Activated T-helper 1 cell treated with anti-CD3 and anti-CD28 coated beads, Interleukin-12 subunit alpha, Interleukin-12 subunit beta, Interleukin-2, Interleukin-4 antibody, amounts not matched to agents 30 ng/mL and 10 ng/mL and 1 ng/mL, durations not matched to agents 14 hours and 24 hours and 36 hours (primary cell): ENCODE measurements around the gene TCEANC2. TPM values are rescaled to one million over a fixed set of nuclear protein-coding genes. Genes with fewer than 3 reads are reported as not detected.

ENCODE experiments used
- DNase-seq: peaks from one replicate; pipeline ENCODE4 v3.0.0; 2021; ENCODE audit warnings: low spot score
- H3K27ac Mint-ChIP-seq: one replicate; pipeline ENCODE4 v1.8.0; 2021; ENCODE audit warnings: mild to moderate bottlenecking, mixed read lengths
- H3K27me3 Mint-ChIP-seq: one replicate; pipeline ENCODE4 v1.8.0; 2022; ENCODE audit warnings: mild to moderate bottlenecking, moderate library complexity, mixed read lengths; ENCODE audit not compliant: insufficient read depth
- H3K36me3 Mint-ChIP-seq: one replicate; pipeline ENCODE4 v1.8.0; 2021; ENCODE audit warnings: low read depth, mixed read lengths
- H3K4me1 Mint-ChIP-seq: one replicate; pipeline ENCODE4 v1.8.0; 2021; ENCODE audit warnings: low read depth, mixed read lengths
- H3K4me3 Mint-ChIP-seq: one replicate; pipeline ENCODE4 v1.8.0; 2021; ENCODE audit warnings: mild to moderate bottlenecking, moderate library complexity, mixed read lengths
- H3K9me3 Mint-ChIP-seq: one replicate; pipeline ENCODE4 v1.8.0; 2021; ENCODE audit warnings: mixed read lengths
- intact Hi-C: fragments of 100-400 bp; cut with micrococcal nuclease; formaldehyde crosslinking; loops from one replicate; pipeline ENCODE4 v1.15.1; 2024
- total RNA-seq: library from RNA; stranded (reverse); gene quantifications from 2 replicates; pipeline ENCODE4 v1.2.3, GENCODE V29; 2022

The TCEANC2 gene
- total RNA-seq, 1 donor from 2014 or later = 12.0 TPM

DNA sequence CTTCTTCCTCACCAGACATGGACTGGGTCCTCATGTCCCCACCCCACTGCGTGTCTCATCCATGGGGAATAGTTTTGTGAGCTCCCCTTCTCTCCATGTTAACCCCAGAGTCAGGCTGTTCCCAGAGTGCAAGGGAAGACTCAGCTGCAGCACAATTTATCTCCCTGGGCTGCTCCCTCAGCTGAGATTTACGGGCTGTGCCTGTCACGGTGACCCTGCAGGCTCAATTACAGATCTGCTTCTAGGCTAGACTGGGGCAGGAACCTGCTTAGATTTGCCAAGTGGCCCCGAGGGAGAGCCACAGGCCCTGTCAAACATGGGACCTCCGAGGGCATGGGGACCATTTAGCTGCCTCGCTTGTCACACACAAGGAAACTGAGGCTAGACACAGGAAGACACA is 61.5 kb downstream of the TCEANC2 start:
- intact Hi-C loops = no loop called here
- DNase-seq = no peak
- Mint-ChIP-seq H3K9me3 (no peaks in the 10 kb centered on the region), H3K27me3 (peaks cover 2% of the 10 kb centered on the region), H3K4me3 (no peak overlapping the region), H3K27ac (no peak overlapping the region), H3K4me1 (no peaks in the 10 kb centered on the region), H3K36me3 (no peaks in the 10 kb centered on the region)

DNA sequence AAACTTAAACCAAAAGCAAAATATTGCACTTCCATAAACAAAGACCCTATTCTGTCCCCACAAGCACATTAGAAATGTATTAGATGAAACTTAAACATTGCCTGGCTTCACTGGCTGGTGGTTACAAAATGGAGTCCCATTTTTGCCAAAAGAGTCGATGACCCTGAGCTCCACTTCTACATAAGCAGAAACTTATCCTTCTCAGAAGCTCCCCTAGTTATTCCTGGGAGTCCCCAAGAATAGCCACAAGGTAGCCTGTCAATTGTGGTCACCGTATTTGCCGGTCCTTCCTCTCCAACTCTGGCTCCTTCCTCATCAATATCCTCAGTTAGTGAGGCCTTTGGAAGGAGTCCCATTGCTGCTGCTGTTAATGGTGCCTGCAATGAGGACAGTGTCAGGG is 62.1 kb downstream of the TCEANC2 start:
- H3K27ac Mint-ChIP-seq = no peak overlapping the region
- intact Hi-C loops = no loop called here

DNA sequence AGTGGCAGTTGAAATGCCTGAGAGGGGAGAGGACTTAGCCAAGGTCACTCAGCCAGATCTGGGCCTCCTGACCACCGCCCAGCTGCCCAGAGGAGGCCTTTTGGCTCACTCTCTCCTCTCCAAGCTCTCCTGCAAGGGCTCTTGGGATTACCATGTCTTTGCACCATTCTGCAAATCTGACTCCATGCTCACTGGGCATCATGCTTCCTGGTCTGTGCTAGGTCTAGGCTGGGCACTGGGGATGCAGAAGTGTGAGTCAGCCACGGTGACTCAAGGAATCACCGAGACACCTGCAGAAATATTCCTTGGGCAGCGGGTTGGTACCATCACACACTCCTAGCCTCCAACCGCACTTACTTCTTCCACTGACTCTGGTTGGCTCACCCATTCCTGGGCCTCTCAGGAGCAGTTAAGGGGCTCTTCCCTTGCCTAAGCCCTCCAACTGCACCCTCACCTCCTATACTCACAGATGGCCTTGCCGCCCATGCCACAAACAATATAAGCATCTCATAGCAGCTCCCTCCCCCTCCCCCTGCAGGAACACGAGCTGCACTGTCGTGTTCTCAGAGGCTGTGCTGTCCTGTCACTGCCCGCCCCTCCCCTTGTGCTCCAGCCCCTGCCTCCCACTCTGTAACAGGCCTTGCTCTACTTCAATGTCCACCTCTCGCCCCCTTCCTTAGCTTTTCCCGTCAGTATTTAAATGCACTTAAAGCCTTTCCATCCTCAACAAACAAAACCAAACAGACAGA is 64.6 kb downstream of the TCEANC2 start:
- DNase-seq = no peak
- Mint-ChIP-seq H3K27ac (no peak overlapping the region), H3K36me3 (no peaks in the 10 kb centered on the region), H3K4me3 (no peak overlapping the region), H3K9me3 (no peaks in the 10 kb centered on the region), H3K4me1 (no peaks in the 10 kb centered on the region), H3K27me3 (peaks cover 14% of the 10 kb centered on the region)
- intact Hi-C loops = no loop called here

More for the DNA sequence above, 62.1 kb downstream of the TCEANC2 start:
- Mint-ChIP-seq H3K4me3 (no peak overlapping the region), H3K36me3 (no peaks in the 10 kb centered on the region), H3K27me3 (peaks cover 2% of the 10 kb centered on the region), H3K4me1 (no peaks in the 10 kb centered on the region), H3K9me3 (no peaks in the 10 kb centered on the region)
- DNase-seq = no peak

DNA sequence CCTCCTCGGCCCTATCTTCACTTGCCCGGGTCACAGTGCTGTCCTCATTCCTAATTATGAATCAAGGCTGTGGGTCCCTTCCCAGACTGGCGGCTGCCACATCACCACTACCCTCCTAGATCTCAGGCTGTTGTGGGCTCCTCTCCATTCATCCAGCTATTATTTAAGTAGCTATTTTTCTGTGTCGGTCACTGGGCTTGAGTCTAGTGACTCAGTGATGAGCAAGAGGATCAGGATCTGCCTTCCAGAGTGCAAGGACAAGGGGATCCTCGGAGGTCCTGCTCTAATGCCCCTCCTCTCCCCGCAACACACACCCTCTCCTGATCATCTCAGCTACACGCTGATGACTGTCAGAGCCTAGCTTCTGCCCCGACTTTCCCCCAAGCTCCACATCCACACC is 65.3 kb downstream of the TCEANC2 start:
- no peaks in the 10 kb centered on the region for H3K9me3 Mint-ChIP-seq
- H3K27ac Mint-ChIP-seq = no peak overlapping the region
- H3K36me3 Mint-ChIP-seq = no peaks in the 10 kb centered on the region
- H3K27me3 Mint-ChIP-seq = peaks cover 14% of the 10 kb centered on the region
- no peaks in the 10 kb centered on the region for H3K4me1 Mint-ChIP-seq
- DNase-seq = no peak
- intact Hi-C loops = no loop called here
- no peak overlapping the region for H3K4me3 Mint-ChIP-seq

DNA sequence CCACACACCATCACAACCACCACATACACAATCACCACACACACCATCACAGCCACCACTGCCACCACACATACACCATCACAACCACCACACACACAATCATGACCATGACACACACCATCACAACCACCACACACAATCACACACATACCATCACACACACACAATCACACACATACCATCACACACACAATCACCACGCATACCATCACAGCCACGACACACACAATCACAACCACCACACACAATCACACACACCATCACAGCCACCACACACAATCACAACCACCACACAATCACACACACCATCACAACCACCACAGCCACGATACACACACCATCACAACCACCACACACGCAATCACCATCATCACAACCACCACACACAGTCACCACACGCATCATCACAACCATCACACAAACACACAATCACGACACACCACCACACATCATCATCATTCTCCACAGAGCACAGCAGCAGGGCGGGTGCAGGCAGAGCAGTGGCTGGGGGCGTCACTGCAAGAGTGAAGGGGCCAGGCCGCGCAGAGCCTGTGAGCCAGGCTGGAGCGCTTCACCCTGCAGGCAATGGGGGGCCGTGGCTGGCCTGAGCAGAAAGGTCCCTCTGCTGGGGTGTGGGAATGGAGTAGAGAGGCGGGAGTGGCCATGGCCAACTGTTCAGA is 66.8 kb downstream of the TCEANC2 start:
- intact Hi-C loops = loop anchor here (5.0 kb wide), 1 partner anchor 282 kb away; no protein-coding TSS in a partner anchor
- peaks cover 11% of the 10 kb centered on the region for H3K27me3 Mint-ChIP-seq
- H3K4me1 Mint-ChIP-seq = no peaks in the 10 kb centered on the region
- no peaks in the 10 kb centered on the region for H3K9me3 Mint-ChIP-seq
- no peak overlapping the region for H3K27ac Mint-ChIP-seq
- H3K4me3 Mint-ChIP-seq = no peak overlapping the region
- no peaks in the 10 kb centered on the region for H3K36me3 Mint-ChIP-seq
- no peak for DNase-seq

DNA sequence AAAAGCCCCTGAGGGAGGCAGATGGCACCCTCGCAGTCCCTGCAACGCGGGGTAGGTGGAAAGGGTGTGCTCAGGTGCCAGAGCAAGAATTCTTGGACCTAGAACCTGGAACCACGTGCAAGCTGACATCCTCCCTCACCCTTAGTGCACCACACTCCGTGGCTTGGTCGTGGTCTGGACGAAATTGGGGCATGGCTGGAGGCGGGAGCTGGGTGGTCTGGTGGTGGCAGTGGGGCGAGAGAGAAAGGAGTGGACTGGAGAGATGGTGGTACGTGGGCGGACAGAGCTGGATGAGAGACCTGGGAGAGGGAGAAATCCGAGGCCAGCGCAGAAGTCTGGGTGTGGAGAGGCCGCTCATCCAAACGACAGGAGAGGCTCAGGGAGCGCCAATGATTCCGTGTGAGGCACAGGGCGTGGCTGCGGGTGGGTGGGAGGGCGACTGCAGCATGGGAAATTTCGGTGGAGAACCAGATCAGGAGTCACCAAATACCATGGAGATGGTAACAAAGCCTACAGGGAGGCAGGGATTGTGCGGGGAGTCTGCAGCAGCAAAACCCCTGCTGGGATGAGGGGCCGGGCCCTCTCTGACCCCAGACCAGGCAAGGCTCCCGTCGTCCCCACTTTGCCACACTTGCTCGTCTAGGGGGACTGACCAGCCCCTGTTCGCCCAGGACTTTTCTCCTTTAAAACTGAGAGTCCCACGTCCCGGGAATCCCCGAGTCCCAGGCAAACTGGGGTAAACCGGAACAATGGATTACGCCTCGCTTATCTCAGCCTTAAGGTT is 67.5 kb downstream of the TCEANC2 start:
- H3K9me3 Mint-ChIP-seq = no peaks in the 10 kb centered on the region
- H3K4me1 Mint-ChIP-seq = no peaks in the 10 kb centered on the region
- no peak overlapping the region for H3K27ac Mint-ChIP-seq
- no peaks in the 10 kb centered on the region for H3K36me3 Mint-ChIP-seq
- peaks cover 11% of the 10 kb centered on the region for H3K27me3 Mint-ChIP-seq
- intact Hi-C loops = loop anchor here (1.0 to 5.0 kb wide), 3 partner anchors 281 to 689 kb away; no protein-coding TSS in a partner anchor
- H3K4me3 Mint-ChIP-seq = no peak overlapping the region
- DNase-seq = no peak

DNA sequence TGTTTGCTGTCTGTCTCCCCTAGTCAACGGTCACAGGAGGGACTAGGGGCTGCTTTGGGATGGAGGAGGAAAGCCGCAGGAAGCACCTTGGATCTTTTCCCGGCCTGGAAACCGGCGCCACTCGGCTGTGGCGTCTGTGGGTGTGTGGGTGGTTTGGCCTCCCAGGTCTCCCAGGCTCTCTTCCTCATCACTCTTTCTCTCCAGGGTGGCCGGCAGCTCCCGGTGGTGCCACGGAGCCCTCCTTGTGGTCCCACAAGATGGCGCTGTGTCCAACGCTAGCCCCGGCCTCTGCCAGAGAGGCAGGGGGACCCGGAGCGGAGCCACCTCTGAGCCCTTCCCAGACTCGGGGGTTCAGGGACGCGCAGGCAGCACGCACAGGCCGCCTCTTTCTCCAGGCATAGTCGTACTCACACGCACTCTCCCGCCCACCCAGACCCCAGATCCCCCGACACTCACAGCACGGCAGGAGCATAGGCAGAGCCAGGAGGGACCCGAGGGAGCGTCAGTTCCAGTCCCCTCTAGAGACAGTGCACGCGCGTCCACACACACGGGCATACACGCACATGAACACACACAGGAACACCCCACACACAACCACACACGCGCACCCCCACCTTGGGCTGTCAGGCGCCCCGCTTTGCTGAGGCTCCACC is 68.2 kb downstream of the TCEANC2 start:
- no peak overlapping the region for H3K4me3 Mint-ChIP-seq
- no peaks in the 10 kb centered on the region for H3K36me3 Mint-ChIP-seq
- H3K27me3 Mint-ChIP-seq = peaks cover 11% of the 10 kb centered on the region
- peak; percentile 49 for DNase-seq
- H3K4me1 Mint-ChIP-seq = no peaks in the 10 kb centered on the region
- no peak overlapping the region for H3K27ac Mint-ChIP-seq
- H3K9me3 Mint-ChIP-seq = no peaks in the 10 kb centered on the region
- intact Hi-C loops = loop anchor here (1.0 to 5.0 kb wide), 3 partner anchors 281 to 689 kb away; no protein-coding TSS in a partner anchor

DNA sequence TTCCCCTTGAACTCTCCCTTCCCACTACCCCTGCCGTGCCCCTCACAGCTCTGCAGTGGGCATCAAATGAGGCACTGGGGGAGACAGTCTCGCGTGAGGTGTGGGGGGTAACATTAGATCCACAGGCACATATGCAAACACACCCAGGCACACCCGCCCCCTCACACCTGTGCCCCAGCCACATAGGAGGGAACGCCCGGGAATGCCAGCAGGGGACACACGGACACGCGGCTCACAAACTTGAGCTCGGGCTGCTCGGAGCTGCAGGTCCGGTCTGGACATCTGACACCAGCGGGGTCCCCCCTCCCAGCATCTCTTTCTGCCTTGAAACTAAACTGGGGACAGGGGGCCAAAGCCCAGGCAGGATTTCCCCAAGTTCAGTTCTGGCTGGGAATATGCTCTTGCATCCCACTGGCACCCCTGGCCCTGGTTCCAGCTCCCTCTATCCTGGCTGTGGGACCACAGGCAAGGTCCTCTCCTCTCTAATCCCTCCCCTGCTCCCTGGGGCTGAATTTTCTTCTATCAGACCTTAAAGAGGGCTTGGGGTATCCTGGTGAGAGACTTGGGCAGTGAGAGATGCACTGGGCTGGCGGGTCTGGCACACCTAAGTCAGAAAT is 68.8 kb downstream of the TCEANC2 start:
- intact Hi-C loops = loop anchor here (5.0 kb wide), 1 partner anchor 280 kb away; no protein-coding TSS in a partner anchor
- Mint-ChIP-seq H3K4me3 (no peak overlapping the region), H3K27me3 (peaks cover 11% of the 10 kb centered on the region)

DNA sequence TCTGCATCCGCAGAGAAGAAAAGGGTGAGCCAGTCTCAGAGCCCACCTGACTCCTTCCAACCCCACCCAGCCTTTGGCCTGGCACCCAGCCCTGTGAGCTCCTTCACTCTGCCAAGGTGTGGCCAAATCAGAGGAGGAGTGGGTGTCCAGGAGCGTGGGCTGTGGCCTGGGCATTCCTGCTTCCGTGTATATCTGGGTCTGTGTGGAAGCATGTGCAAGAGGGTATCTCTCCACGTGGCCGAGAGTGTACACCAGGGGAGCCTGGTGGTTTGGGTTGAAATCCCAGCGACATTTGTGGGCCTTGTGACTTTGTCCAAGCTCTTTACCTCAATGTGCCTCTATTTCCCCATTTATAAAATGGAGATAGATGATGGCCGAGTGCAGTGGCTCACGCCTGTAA is 69.6 kb downstream of the TCEANC2 start:
- Mint-ChIP-seq H3K4me3 (no peak overlapping the region), H3K9me3 (no peaks in the 10 kb centered on the region), H3K36me3 (no peaks in the 10 kb centered on the region), H3K4me1 (no peaks in the 10 kb centered on the region), H3K27me3 (peaks cover 14% of the 10 kb centered on the region), H3K27ac (no peak overlapping the region)
- intact Hi-C loops = loop anchor here (5.0 kb wide), 1 partner anchor 279 kb away; no protein-coding TSS in a partner anchor
- DNase-seq = no peak

More for the DNA sequence above, 68.8 kb downstream of the TCEANC2 start:
- Mint-ChIP-seq H3K36me3 (no peaks in the 10 kb centered on the region), H3K27ac (no peak overlapping the region), H3K4me1 (no peaks in the 10 kb centered on the region), H3K9me3 (no peaks in the 10 kb centered on the region)
- DNase-seq = no peak

DNA sequence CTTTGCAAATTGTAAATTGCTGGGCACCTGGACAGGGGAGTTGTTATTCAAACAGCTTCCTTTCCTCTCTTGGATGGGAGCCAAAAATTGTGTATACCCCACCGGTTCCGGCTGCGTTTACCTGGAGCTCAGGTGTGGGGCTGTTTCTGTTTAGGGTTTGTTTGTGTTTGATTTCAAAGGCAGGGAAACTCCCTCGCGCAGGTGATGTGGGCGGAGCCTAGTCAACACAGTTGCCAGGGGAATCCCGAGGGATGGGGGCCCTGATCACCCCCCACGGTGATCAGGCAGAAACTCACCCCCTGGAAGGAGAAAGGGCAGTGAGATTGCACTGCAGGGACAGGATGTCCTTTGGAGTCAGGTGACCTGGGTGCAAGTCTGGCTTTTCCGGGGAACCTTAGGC is 71.1 kb downstream of the TCEANC2 start:
- no peaks in the 10 kb centered on the region for H3K4me1 Mint-ChIP-seq
- no peak overlapping the region for H3K4me3 Mint-ChIP-seq
- intact Hi-C loops = loop anchor here (5.0 kb wide), 1 partner anchor 278 kb away; no protein-coding TSS in a partner anchor
- H3K9me3 Mint-ChIP-seq = no peaks in the 10 kb centered on the region
- H3K27ac Mint-ChIP-seq = no peak overlapping the region
- H3K36me3 Mint-ChIP-seq = no peaks in the 10 kb centered on the region
- DNase-seq = no peak
- peaks cover 14% of the 10 kb centered on the region for H3K27me3 Mint-ChIP-seq

DNA sequence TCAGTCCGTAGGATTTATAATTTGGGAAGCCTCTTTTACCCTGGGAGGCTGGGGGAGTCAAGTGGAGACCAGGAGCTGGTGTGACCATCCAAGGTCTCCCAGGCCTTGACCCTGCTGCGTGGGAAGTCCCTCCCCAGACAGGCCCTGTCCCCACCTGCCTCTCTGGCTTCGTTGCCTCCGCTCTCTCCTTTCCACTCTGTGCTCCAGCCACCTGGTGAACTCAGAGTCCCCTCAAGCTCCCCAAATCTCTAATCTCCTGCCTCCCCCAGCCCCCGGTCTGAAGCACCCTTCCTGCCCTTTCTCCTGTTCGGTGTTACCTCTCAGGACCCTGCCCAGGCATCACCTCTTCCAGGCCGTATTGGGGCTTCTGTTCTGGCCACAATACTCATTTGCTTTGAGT is 71.5 kb downstream of the TCEANC2 start:
- no peaks in the 10 kb centered on the region for H3K4me1 Mint-ChIP-seq
- peaks cover 16% of the 10 kb centered on the region for H3K27me3 Mint-ChIP-seq
- no peaks in the 10 kb centered on the region for H3K36me3 Mint-ChIP-seq
- H3K27ac Mint-ChIP-seq = no peak overlapping the region
- no peaks in the 10 kb centered on the region for H3K9me3 Mint-ChIP-seq
- no peak for DNase-seq
- intact Hi-C loops = loop anchor here (5.0 kb wide), 1 partner anchor 277 kb away; no protein-coding TSS in a partner anchor
- no peak overlapping the region for H3K4me3 Mint-ChIP-seq
